Measurements from ENCODE around the gene CAND2. TPM values are rescaled to one million over a fixed set of nuclear protein-coding genes. Genes with fewer than 3 reads are reported as not detected.
"Not testable (repeated sequence)": the region's sequence is repeated elsewhere in the genome, so short reads cannot be mapped to it uniquely, and the experiment has no call there.

The CAND2 gene
- total RNA-seq, 4 donors from 2014 or later: 14.3 to 24.5 (median 18.7) TPM

DNA sequence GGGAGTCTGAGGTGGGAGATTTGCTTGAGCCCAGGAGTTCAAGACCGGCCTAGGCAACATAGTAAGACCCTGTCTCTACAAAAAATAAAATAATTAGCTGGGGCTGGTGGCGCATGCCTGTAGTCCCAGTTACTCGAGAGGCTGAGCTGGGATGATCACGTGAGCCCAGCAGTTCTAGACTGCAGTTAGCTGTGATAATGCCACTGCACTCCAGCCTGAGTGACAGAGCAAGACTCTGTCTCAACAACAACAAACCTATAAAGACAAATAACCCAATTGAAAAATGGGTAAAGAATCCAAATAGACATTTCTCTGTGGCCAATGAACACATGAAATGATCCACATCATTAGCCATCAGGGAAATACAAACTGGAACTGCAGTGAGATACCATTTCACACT, 46.0 kb downstream of the CAND2 start:
- 91 to 98% methylated on average over 4 of the region's 4 CpGs for WGBS, 2 donors

DNA sequence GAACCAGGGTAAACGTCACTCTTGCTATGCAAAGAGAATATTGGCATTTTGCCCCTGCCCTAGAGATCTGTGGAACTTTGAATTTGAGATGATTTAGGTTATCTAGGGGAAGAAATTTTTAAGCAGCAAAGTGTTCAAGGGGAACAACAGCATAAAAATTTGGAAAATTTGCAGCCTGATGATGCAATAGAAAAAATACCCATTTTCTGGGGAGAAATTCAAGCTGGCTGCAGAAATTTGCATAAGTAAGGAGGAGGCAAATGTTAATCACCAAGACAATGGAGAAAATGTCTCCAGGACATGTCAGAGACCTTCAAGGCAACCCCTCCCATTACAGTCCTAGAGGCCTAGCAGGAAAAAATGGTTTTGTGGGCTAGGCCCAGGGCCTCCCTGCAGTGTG, 49.3 kb downstream of the CAND2 start:
- no peak overlapping the region for H3K27ac ChIP-seq
- no peaks in the 10 kb centered on the region for H3K27me3 ChIP-seq
- H3K9me3 ChIP-seq: no peaks in the 10 kb centered on the region
- no peak overlapping the region for H3K4me3 ChIP-seq
- no peaks in the 10 kb centered on the region for H3K36me3 ChIP-seq
- 52 to 53% methylated on average over 1 of the region's 1 CpG for WGBS, 2 donors
- peaks cover 0 to 5% (median 0%) of the 10 kb centered on the region in 4 donors for H3K4me1 ChIP-seq
- TF ChIP-seq POLR2A (IDR thresholded peaks at IDR 0.05) (no peak), EP300 (IDR thresholded peaks at IDR 0.05) (no peak)
- TF ChIP-seq, protein P1, sequence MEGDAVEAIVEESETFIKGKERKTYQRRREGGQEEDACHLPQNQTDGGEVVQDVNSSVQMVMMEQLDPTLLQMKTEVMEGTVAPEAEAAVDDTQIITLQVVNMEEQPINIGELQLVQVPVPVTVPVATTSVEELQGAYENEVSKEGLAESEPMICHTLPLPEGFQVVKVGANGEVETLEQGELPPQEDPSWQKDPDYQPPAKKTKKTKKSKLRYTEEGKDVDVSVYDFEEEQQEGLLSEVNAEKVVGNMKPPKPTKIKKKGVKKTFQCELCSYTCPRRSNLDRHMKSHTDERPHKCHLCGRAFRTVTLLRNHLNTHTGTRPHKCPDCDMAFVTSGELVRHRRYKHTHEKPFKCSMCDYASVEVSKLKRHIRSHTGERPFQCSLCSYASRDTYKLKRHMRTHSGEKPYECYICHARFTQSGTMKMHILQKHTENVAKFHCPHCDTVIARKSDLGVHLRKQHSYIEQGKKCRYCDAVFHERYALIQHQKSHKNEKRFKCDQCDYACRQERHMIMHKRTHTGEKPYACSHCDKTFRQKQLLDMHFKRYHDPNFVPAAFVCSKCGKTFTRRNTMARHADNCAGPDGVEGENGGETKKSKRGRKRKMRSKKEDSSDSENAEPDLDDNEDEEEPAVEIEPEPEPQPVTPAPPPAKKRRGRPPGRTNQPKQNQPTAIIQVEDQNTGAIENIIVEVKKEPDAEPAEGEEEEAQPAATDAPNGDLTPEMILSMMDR (IDR thresholded peaks at IDR 0.05): no peak
- no peak for DNase-seq (ENCODE audit: low spot score in 2 of 2)

More for the DNA sequence above, 46.0 kb downstream of the CAND2 start:
- no peaks in the 10 kb centered on the region for H3K9me3 ChIP-seq
- DNase-seq (ENCODE audit: low spot score in 2 of 2): no peak
- no peak overlapping the region for H3K27ac ChIP-seq
- TF ChIP-seq EP300 (IDR thresholded peaks at IDR 0.05) (no peak), POLR2A (IDR thresholded peaks at IDR 0.05) (no peak)
- TF ChIP-seq, protein P1 (IDR thresholded peaks at IDR 0.05): no peak
- H3K4me1 ChIP-seq: peaks cover 0 to 35% (median 18%) of the 10 kb centered on the region in 4 donors
- no peaks in the 10 kb centered on the region for H3K27me3 ChIP-seq
- H3K36me3 ChIP-seq: peaks cover 0 to 26% (median 0%) of the 10 kb centered on the region in 3 donors
- no peak overlapping the region for H3K4me3 ChIP-seq

DNA sequence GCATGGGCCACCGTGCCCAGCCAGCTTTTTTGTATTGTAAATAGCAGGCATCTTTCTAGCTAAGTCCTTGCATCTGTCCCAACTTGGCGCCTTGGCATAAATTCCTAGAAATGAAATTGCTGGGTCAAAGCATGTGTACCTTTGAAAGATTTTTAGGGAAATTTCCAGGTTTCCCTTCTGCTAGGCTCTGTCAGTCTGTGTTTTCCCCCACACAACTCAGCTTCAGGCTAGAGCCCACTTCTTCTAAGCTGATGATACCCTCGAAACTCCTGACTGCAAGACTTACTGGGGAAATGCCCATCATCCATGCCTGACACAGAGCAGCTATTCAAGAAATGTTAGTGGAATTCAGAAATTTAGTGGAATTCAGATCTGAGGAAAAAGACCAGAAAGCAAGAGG, 55.7 kb downstream of the CAND2 start:
- WGBS, 2 donors: 57 to 63% methylated on average over 3 of the region's 3 CpGs
- DNase-seq (ENCODE audit: low spot score in 2 of 2): no peak
- TF ChIP-seq, protein P1 (IDR thresholded peaks at IDR 0.05): no peak
- no peak for TF ChIP-seq EP300 (IDR thresholded peaks at IDR 0.05)
- no peak for TF ChIP-seq POLR2A (IDR thresholded peaks at IDR 0.05)
- no peaks in the 10 kb centered on the region for H3K36me3 ChIP-seq
- no peaks in the 10 kb centered on the region for H3K4me1 ChIP-seq
- no peaks in the 10 kb centered on the region for H3K27me3 ChIP-seq
- no peaks in the 10 kb centered on the region for H3K9me3 ChIP-seq
- no peak overlapping the region for H3K27ac ChIP-seq
- no peak overlapping the region for H3K4me3 ChIP-seq

DNA sequence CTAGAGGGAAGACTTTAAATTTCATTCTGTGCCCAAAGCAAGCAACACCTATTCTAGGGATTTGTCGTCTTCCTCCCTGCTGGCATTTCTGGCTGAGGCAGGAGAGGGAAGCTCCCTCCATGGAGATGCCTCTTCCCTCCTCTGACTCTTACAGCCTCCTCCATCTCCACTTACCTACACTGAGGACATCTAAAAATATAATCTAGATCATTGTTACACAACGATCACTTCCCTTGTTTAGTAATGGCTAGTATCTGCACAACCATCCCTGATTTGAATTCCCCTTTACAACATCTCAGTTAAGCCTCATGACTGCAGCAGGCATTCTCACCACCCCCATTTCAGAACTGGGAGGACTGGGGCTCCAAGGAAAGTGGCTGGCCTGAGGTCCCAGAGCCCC, 57.4 kb downstream of the CAND2 start:
- not testable (repeated sequence) for H3K9me3 ChIP-seq; H3K4me1 ChIP-seq; H3K27me3 ChIP-seq; H3K27ac ChIP-seq; H3K36me3 ChIP-seq; DNase-seq (ENCODE audit: low spot score in 2 of 2); H3K4me3 ChIP-seq
- WGBS, 2 donors: 75 to 85% methylated on average over 2 of the region's 2 CpGs

DNA sequence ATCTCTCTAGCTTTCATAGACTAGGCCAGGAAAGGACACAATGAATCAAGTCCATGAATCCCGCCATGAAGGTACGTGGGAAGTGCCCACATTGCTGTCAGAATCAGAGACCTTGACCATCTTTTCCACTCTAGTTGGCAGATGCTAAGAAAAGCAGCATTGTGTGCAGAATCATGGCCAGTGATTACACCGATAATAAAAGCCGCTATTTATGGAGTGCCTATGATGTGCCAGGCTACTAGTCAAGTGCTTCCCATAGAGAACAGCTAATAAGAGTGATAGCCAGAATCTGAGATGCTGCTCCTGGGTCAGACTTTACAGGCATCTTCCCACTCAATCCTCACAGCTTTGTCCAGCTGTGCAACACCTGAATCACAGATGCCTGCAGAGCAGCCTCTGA, 58.1 kb downstream of the CAND2 start:
- Histone ChIP-seq H3K27ac (no peak overlapping the region), H3K27me3 (no peaks in the 10 kb centered on the region), H3K4me3 (no peak overlapping the region), H3K4me1 (no peaks in the 10 kb centered on the region), H3K9me3 (no peaks in the 10 kb centered on the region), H3K36me3 (no peaks in the 10 kb centered on the region)
- WGBS, 2 donors: 71 to 78% methylated on average over 4 of the region's 4 CpGs
- TF ChIP-seq, protein P1 (IDR thresholded peaks at IDR 0.05): no peak
- TF ChIP-seq POLR2A (IDR thresholded peaks at IDR 0.05): no peak
- TF ChIP-seq EP300 (IDR thresholded peaks at IDR 0.05): no peak
- DNase-seq (ENCODE audit: low spot score in 2 of 2): no peak

DNA sequence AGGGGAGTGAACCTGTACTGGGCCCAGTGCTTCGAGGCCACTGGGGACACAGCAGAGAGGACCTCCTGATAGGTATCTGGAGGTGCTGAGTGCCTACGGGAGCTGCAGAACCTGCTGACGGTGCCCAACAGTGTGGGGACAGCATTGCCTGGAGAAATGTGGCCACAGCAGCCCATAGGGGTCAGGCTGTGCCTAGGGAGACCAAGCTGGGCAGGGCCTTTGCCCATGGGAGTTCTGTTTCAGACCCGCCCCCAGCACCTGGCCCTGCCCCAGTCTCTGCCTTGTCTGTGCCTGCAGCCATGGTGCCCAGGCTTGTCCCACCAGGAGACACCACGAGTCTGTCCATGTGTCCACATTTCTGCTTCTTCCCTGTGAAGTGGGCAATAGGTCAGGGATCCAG, 60.1 kb downstream of the CAND2 start:
- Histone ChIP-seq H3K36me3 (no peaks in the 10 kb centered on the region), H3K9me3 (no peaks in the 10 kb centered on the region), H3K27ac (no peak overlapping the region), H3K4me1 (no peaks in the 10 kb centered on the region), H3K4me3 (no peak overlapping the region), H3K27me3 (no peaks in the 10 kb centered on the region)
- 83 to 94% methylated on average over 4 of the region's 5 CpGs for WGBS, 2 donors
- TF ChIP-seq POLR2A (IDR thresholded peaks at IDR 0.05): no peak
- TF ChIP-seq, protein P1 (IDR thresholded peaks at IDR 0.05): no peak
- no peak for TF ChIP-seq EP300 (IDR thresholded peaks at IDR 0.05)
- DNase-seq (ENCODE audit: low spot score in 2 of 2): no peak

Measured in tibial nerve (tissue), 4 donors.